ENCODE results near the gene ATPAF2.
A peak's percentile ranks its signal among the peaks of the same experiment; 100 is the strongest.

ATPAF2 gene

GRCh38 chr17:18039535-18040260 is 730 bp upstream of the ATPAF2 start:
- no peak for DNase-seq

GRCh38 chr17:18038149-18038850 is 668 bp downstream of the ATPAF2 start:
- DNase-seq, result no peak

DNA sequence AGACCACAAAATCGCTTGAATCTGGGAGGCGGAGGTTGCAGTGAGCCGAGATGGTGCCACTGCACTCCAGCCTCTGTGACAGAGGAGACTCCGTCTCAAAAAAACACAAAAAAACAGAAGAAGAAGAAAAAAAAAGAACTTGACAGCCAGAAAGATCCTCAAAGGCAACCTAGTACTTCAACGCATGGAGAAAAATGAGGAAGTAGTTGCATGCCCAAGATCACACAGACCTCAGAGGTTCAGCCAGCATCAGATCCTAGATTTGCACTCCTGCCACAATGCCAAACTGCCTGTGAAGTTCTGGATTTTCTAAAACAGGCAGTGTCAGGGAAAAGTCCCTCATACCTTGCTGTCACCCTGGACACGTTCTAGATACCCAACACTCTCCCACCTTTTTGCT is 1.5 kb downstream of the ATPAF2 start:
- DNase-seq, result no peak

- DNase-seq, result no peak
Observed at GRCh38 chr17:18035704-18036103, 3.3 kb downstream of the ATPAF2 start.

- peak; percentile 79 for DNase-seq
Observed at GRCh38 chr17:18033442-18034099, 5.4 kb downstream of the ATPAF2 start.

DNA sequence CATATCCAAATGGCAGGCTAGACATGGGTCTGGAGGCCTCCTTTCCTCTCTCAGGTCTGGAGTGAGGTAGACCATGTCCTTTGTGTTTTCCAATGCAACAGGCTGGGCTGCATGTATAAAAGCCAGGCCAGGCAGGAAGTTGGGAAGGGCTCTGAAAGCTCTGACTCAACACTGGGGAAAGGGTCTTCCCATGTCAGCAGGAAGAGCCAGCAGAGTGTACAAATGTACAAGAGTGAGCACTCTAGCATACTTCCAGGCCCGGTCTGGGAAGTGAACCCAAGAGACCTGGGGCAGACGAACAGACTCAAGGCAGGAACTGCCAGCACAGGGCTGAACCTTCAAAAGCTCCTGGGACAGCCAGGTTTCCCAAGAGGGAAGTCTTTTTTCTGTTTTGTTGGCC is 7.0 kb downstream of the ATPAF2 start:
- DNase-seq, result no peak

DNA sequence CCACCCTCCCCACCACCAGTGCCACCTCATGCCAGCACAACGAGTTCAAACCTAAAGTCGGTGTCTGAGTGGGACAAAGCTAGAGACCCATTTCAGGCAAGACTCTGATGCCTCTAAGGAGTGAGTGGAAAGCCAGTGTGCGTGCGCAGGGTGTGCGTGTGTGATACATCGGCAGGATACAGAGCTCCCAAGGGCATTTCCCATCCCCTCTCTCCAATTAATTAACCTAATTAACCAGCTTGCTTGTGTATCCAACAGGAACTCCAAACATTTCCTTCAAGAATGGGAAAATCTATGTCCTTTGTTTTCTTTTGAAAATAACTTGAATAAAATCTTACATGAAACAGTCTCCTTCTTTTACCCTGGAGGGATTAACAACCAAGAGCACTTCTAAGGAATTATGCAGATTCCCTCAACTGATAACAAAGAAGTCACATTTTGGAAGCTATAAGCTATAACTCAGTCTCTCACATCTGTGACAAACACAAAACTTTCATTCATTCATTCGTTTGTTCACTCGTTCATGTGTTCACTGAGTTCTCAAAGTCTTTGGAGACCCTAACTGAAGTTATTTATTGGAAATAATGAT is 9.9 kb downstream of the ATPAF2 start:
- DNase-seq, result no peak

GRCh38 chr17:18028114-18028951 is 10.6 kb downstream of the ATPAF2 start:
- no peak for DNase-seq

DNA sequence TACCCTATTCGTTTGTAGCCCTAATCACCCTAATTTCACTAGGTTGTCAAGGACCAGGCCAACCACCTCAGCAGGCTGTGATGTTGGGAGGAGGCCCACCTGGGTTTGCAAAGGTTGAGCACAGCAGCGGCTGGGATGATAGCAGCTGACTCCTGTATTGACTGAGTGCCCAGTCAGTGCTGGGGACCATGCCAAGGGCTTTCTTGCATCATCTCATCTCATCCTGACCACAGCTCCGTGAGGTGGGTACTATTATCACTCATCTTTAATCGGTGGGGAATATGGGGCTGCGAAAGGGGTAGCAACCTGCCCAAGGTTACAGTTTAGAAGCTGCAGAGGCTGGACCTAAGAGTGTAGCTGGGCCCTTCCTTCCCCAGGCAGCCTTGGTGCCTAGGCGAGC is 11.7 kb downstream of the ATPAF2 start:
- DNase-seq, result no peak

GRCh38 chr17:18025945-18026776 is 12.8 kb downstream of the ATPAF2 start:
- DNase-seq, result peak; percentile 42

GRCh38 chr17:18025241-18025944 is 13.6 kb downstream of the ATPAF2 start:
- DNase-seq, result no peak

DNA sequence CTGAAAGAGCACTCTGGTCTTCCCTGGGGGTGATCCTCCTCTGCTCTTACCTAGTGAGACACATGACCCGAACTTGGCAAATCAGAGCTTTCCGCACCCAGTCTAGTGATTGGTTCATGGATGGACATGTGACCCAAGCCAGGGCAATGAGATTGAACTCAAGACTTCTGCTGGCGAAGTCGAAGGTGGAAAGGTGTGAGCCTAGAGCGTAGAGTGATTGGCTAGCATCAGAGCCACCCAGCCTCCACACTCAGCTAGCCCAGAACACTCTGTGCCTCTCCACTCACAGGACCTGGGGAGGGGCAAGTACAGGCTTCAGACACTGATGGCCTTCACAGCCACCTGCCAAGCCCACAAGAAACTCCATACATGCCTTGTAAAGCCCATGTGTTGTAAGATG is 17.6 kb downstream of the ATPAF2 start:
- DNase-seq, result no peak

- DNase-seq, result no peak
Observed at GRCh38 chr17:18020971-18021370, 18.0 kb downstream of the ATPAF2 start.

GRCh38 chr17:18019838-18020154 is 19.2 kb downstream of the ATPAF2 start:
- DNase-seq, result no peak

GRCh38 chr17:18018411-18018921 is 20.5 kb downstream of the ATPAF2 start:
- DNase-seq, result no peak

DNA sequence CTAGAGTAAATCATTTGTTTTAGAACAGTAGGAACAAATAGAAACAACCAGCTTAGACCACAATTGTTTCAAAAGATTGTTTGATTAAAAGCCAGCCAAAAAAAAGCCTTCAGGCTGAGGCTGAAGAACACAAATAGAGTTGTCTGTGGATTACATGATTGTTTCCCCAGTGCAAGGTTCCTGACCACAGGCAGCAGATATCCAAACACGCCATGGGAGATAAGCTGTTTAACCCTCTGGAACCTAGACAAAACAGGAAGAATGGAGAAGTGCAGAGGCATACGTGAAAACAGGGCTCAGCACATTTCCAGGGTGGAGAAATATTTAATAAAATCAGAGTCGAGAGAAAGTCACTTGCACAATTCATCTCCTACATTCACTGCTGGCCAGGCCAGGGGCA is 21.0 kb downstream of the ATPAF2 start:
- no peak for DNase-seq

DNA sequence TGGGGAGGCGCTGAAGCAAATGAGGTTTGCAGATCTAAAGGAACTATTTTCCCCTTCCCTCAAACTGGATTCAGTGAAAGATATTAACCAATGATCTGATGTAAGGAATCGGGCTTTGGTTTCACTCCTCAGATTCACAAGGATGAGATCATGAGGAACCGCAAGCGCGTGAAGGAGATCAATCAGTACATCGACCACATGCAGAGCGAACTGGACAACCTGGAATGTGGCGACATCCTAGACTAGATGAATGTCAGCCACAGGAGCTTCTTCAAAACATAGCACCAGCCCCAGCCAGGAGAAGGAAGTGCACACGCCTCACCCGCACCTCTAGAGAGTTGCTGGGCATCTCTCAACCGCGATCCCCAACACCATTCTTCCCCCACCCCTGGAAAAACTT is 22.5 kb downstream of the ATPAF2 start:
- DNase-seq, result no peak

DNA sequence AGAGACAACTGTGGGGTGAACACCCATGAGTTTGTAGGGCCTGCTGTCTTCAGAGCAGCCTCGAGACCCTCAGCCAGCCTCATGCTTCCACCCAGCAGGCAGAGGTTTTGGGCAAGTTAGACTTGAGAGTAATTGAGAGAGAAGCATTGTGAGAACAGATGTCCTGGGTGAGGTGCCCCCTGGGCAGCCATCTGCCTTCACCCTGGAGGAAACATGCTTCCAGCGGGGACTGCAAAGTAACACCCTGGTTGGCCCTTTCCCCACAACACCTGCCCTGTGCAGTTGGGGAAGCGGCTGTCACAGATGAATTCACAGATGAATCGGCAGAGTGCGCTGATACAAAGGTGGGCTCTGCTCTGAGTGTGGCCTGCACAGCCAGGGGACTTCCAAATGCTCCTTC is 23.4 kb downstream of the ATPAF2 start:
- no peak for DNase-seq

DNA sequence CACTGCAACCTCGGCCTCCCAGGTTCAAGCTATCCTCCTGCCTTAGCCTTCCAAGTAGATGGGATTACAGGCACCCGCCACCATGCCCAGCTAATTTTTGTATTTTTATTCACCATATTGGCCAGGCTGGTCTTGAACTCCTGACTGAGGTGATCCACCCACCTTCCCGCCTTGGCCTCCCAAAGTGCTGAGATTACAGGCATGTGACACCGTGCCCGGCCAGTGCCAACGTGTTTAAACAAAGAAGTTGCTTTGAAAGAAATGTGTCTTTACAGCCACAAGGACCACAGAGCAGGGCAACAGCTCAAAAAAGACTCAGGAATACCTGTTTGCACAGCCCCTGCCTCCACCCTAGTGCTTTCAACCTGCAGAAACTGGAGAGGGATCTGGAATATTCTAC is 25.0 kb downstream of the ATPAF2 start:
- DNase-seq, result no peak

DNA sequence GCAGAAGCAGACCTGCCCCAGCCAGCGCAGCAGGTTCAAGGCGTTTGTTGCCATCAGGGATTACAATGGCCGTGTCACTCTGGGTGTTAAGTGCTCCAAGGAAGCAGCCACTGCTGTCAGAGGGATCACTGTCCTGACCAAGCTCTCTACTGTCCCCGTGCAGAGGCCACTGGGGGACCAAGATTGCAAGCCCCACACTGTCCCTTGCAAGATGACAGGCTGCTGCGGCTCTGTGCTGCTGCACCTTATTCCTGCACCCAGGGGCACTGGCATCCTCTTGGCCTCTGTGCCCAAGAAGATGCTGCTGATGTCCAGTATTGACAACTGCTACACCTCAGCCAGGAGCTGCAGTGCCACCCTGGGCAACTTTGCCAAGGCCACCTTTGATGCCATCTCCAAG is 27.7 kb downstream of the ATPAF2 start:
- no peak for DNase-seq

Measured in midbrain (tissue), 1 donor.